OCI-LY7 (cell line): ENCODE data around the gene CARD10.
"Not testable (repeated sequence)": the region's sequence is repeated elsewhere in the genome, so short reads cannot be mapped to it uniquely, and the experiment has no call there.

Experiments used
- EZH2phosphoT487 ChIP-seq: fragments of 200-600 bp; sonication (generic); IDR thresholded peaks from 2 replicates; pipeline ENCODE4 v1.6.1; 2018; ENCODE audit warnings: low read depth, borderline replicate concordance, mild to moderate bottlenecking, mixed run types, antibody characterized with exemption, low read length, moderate library complexity, mixed read lengths
- TF ChIP-seq, protein P1 (sequence below): fragments of 200-600 bp; sonication (generic); conservative IDR thresholded peaks from 2 replicates; pipeline ENCODE4 v1.5.1; 2014; ENCODE audit warnings: mild to moderate bottlenecking, antibody characterized with exemption, low read length, moderate library complexity, mixed read lengths

DNA sequence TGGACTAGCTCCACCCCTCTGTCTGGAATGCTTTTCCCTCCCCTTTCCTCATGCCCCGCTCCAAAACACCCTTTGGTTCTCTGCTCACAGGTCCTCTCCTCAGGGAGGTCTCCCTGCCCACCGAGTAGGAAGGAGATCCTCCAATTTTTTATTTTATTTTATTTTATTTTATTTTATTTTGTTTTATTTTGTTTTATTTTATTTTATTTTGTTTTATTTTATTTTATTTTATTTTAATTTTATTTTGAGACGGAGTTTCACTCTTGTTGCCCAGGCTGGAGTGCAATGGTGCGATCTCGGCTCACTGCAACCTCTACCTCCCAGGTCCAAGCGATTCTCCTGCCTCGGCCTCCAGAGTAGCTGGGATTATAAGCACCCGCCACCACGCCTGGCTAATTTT lies 8.7 kb upstream of the CARD10 start:
- TF ChIP-seq, protein P1, sequence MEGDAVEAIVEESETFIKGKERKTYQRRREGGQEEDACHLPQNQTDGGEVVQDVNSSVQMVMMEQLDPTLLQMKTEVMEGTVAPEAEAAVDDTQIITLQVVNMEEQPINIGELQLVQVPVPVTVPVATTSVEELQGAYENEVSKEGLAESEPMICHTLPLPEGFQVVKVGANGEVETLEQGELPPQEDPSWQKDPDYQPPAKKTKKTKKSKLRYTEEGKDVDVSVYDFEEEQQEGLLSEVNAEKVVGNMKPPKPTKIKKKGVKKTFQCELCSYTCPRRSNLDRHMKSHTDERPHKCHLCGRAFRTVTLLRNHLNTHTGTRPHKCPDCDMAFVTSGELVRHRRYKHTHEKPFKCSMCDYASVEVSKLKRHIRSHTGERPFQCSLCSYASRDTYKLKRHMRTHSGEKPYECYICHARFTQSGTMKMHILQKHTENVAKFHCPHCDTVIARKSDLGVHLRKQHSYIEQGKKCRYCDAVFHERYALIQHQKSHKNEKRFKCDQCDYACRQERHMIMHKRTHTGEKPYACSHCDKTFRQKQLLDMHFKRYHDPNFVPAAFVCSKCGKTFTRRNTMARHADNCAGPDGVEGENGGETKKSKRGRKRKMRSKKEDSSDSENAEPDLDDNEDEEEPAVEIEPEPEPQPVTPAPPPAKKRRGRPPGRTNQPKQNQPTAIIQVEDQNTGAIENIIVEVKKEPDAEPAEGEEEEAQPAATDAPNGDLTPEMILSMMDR, result not testable (repeated sequence)
- TF ChIP-seq EZH2phosphoT487, result not testable (repeated sequence)
